Stimulated activated CD4-positive, alpha-beta T cell treated with anti-CD3 and anti-CD28 coated beads, Interleukin-12 subunit alpha, Interleukin-12 subunit beta, amount 100 ng/mL, for 48 hours (primary cell): ENCODE data around the gene TRIP6.
A peak's percentile ranks its signal among the peaks of the same experiment; 100 is the strongest.

Experiments
- DNase-seq, 3 donors: peaks; one replicate each; pipeline ENCODE4 v3.0.0-alpha.2; 2020; ENCODE audit warnings: low read depth in 2 of 3, low spot score in 1 of 3

Gene TRIP6

GRCh38 chr7:100888988-100889750 lies 22.0 kb downstream of the TRIP6 start, which contains the start of gene UFSP1:
Gene UFSP1, minus strand, starts transcription at chr7:100889715. Its CDS starts 444 bp downstream, at chr7:100889271.
- no peak for DNase-seq

GRCh38 chr7:100890653-100891567 lies 23.7 kb downstream of the TRIP6 start:
- DNase-seq = no peak

- DNase-seq = no peak
Observed at GRCh38 chr7:100891568-100892247, 24.5 kb downstream of the TRIP6 start.

GRCh38 chr7:100892364-100893317 lies 25.5 kb downstream of the TRIP6 start:
- no peak for DNase-seq

GRCh38 chr7:100893318-100893895 lies 26.2 kb downstream of the TRIP6 start:
- no peak for DNase-seq

- no peak for DNase-seq
Observed at GRCh38 chr7:100893910-100894721, 26.9 kb downstream of the TRIP6 start.

- DNase-seq = peak in 1 of 3 donors; percentile 45
Observed at GRCh38 chr7:100894860-100895700, 27.9 kb downstream of the TRIP6 start.

- DNase-seq = no peak
Observed at GRCh38 chr7:100895701-100895955, 28.4 kb downstream of the TRIP6 start, which contains the start of gene ACHE. Gene ACHE, minus strand, starts transcription at chr7:100895888. Its CDS starts 1,656 bp downstream, at chr7:100894232.

GRCh38 chr7:100895956-100896731 lies 29.0 kb downstream of the TRIP6 start:
- DNase-seq = no peak

GRCh38 chr7:100896732-100897608 lies 29.8 kb downstream of the TRIP6 start:
- no peak for DNase-seq

GRCh38 chr7:100897772-100898454 lies 30.7 kb downstream of the TRIP6 start:
- no peak for DNase-seq

GRCh38 chr7:100899432-100899831 lies 32.2 kb downstream of the TRIP6 start:
- no peak for DNase-seq

- no peak for DNase-seq
Observed at GRCh38 chr7:100900978-100901377, 33.8 kb downstream of the TRIP6 start.

- DNase-seq = no peak
Observed at GRCh38 chr7:100901921-100902332, 34.7 kb downstream of the TRIP6 start.

- DNase-seq = no peak
Observed at GRCh38 chr7:100902638-100903037, 35.5 kb downstream of the TRIP6 start.

GRCh38 chr7:100908512-100908911 lies 41.3 kb downstream of the TRIP6 start:
- DNase-seq = no peak
